Measurements from ENCODE around the gene EML4. TPM values are rescaled to one million over a fixed set of nuclear protein-coding genes. Genes with fewer than 3 reads are reported as not detected.
"Not testable (repeated sequence)": the region's sequence is repeated elsewhere in the genome, so short reads cannot be mapped to it uniquely, and the experiment has no call there.

The EML4 gene
- total RNA-seq, 4 donors from 2014 or later, result 14.5 to 23.2 (median 17.8) TPM

DNA sequence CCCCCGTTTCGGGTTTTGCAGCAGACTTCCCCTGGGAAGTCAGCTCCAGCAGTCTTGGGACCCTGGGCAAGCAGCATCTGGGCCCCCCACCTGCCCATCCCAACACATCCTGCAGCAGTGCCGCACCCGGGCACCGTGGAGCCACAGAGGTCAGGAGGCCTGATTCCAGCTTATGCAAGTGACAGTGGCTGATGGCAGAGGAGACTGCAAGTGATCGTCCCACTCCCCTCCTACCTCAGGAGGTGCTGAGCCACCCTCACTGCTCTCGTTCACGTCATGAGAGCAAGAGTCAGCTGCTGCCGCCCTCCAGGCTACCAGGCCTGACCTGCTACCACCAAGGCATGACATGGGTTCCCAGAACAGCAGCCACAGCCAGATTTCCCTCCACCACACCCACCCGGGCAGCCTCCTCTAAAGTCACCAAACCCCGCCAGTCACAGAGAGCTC lies 173.7 kb downstream of the EML4 start:
- peak overlapping the region in 1 of 4 donors; percentile 36 for H3K27ac ChIP-seq (replicated peaks in 1 of 4)
- TF ChIP-seq EP300 (IDR thresholded peaks at IDR 0.05) (no peak), POLR2AphosphoS5 (IDR thresholded peaks at IDR 0.05) (no peak), POLR2A (IDR thresholded peaks at IDR 0.05; ENCODE audit: low read depth) (no peak)
- TF ChIP-seq, protein P1, sequence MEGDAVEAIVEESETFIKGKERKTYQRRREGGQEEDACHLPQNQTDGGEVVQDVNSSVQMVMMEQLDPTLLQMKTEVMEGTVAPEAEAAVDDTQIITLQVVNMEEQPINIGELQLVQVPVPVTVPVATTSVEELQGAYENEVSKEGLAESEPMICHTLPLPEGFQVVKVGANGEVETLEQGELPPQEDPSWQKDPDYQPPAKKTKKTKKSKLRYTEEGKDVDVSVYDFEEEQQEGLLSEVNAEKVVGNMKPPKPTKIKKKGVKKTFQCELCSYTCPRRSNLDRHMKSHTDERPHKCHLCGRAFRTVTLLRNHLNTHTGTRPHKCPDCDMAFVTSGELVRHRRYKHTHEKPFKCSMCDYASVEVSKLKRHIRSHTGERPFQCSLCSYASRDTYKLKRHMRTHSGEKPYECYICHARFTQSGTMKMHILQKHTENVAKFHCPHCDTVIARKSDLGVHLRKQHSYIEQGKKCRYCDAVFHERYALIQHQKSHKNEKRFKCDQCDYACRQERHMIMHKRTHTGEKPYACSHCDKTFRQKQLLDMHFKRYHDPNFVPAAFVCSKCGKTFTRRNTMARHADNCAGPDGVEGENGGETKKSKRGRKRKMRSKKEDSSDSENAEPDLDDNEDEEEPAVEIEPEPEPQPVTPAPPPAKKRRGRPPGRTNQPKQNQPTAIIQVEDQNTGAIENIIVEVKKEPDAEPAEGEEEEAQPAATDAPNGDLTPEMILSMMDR (IDR thresholded peaks at IDR 0.05), result no peak
- H3K36me3 ChIP-seq, result peaks cover 0 to 65% (median 18%) of the 10 kb centered on the region in 4 donors
- 89% methylated on average over 7 of the region's 11 CpGs for WGBS
- intact Hi-C loops (cut with DNase I), result no loop called here
- DNase-seq (ENCODE audit: extremely low spot score), result peak; percentile 79
- no peak overlapping the region for H3K4me3 ChIP-seq
- no peaks in the 10 kb centered on the region for H3K27me3 ChIP-seq
- no peaks in the 10 kb centered on the region for H3K9me3 ChIP-seq
- peaks cover 14 to 38% (median 28%) of the 10 kb centered on the region in 4 donors for H3K4me1 ChIP-seq

DNA sequence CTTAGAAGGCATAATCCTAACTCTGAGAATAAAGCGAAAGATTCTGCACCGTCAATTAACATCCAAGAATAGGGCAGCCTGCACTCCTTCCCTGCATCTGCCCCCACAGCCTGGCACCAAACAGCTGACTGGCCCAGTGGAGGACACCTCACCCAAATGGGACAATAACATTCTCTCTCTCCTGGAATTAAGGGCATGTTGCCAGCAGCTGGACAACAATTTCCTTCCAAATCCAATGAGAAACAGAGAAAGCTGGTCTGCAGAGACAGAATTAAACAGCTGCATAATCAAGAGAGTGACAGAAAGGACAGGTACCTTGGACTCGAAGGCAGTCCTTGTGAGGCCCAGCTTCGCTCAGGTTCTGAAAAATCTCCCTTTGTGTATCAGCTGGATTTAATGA lies 176.8 kb downstream of the EML4 start:
- TF ChIP-seq POLR2A (IDR thresholded peaks at IDR 0.05; ENCODE audit: low read depth) (no peak), POLR2AphosphoS5 (IDR thresholded peaks at IDR 0.05) (no peak), EP300 (IDR thresholded peaks at IDR 0.05) (no peak)
- TF ChIP-seq, protein P1 (IDR thresholded peaks at IDR 0.05), result no peak
- Histone ChIP-seq H3K27me3 (no peaks in the 10 kb centered on the region), H3K4me3 (no peak overlapping the region), H3K4me1 (peaks cover 14 to 38% (median 28%) of the 10 kb centered on the region in 4 donors), H3K36me3 (peaks cover 0 to 66% (median 21%) of the 10 kb centered on the region in 4 donors), H3K27ac (replicated peaks in 1 of 4) (no peak overlapping the region), H3K9me3 (no peaks in the 10 kb centered on the region)
- peak; percentile 50 for DNase-seq (ENCODE audit: extremely low spot score)
- 86% methylated on average over 4 of the region's 4 CpGs for WGBS
- intact Hi-C loops (cut with DNase I), result no loop called here

DNA sequence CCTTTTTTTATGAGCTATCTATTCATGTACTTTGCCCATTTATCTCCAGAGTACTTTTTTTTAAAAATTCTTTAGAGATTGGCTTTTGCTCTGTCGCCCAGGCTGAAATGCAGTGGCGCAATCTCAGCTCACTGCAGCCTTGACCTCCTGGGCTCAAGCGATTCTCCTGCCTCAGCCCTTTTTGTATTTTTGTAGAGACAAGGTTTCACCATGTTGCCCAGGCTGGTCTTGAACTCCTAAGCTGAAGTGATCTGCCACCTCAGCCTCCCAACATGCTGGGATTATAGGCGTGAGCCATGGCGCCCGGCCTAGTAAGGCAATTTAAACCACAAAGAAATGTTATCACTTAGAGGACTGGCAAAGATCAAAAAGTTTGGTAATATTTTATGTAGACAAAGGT lies 177.7 kb downstream of the EML4 start:
- H3K9me3 ChIP-seq; H3K27me3 ChIP-seq; intact Hi-C loops (cut with DNase I); H3K27ac ChIP-seq (replicated peaks in 1 of 4); H3K4me3 ChIP-seq: not testable (repeated sequence)
- 98% methylated on average over 6 of the region's 6 CpGs for WGBS
- DNase-seq (ENCODE audit: extremely low spot score), result peak; percentile 4
- Histone ChIP-seq H3K4me1 (peaks cover 13 to 35% (median 22%) of the 10 kb centered on the region in 4 donors), H3K36me3 (peaks cover 0 to 72% (median 28%) of the 10 kb centered on the region in 4 donors)

DNA sequence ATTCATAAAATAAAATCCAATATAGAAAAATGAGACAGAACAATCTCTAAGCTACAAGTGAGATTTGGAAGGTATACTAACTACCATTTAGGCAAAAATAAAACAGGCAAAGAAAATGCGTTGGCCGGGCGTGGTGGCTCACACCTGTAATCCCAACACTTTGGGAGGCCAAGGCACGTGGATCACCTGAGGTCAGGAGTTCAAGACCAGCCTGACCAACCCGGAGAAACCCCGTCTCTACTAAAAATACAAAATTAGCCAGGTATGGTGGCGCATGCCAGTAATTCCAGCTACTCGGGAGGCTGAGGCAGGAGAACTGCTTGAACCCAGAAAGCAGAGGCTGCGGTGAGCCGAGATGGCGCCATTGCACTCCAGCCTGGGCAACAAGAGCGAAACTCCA lies 178.4 kb downstream of the EML4 start:
- H3K27ac ChIP-seq (replicated peaks in 1 of 4); H3K4me3 ChIP-seq; intact Hi-C loops (cut with DNase I); H3K27me3 ChIP-seq; H3K9me3 ChIP-seq: not testable (repeated sequence)
- peaks cover 6 to 28% (median 16%) of the 10 kb centered on the region in 4 donors for H3K4me1 ChIP-seq
- 91% methylated on average over 12 of the region's 12 CpGs for WGBS
- H3K36me3 ChIP-seq, result peaks cover 0 to 79% (median 33%) of the 10 kb centered on the region in 4 donors
- DNase-seq (ENCODE audit: extremely low spot score), result peak; percentile 14

DNA sequence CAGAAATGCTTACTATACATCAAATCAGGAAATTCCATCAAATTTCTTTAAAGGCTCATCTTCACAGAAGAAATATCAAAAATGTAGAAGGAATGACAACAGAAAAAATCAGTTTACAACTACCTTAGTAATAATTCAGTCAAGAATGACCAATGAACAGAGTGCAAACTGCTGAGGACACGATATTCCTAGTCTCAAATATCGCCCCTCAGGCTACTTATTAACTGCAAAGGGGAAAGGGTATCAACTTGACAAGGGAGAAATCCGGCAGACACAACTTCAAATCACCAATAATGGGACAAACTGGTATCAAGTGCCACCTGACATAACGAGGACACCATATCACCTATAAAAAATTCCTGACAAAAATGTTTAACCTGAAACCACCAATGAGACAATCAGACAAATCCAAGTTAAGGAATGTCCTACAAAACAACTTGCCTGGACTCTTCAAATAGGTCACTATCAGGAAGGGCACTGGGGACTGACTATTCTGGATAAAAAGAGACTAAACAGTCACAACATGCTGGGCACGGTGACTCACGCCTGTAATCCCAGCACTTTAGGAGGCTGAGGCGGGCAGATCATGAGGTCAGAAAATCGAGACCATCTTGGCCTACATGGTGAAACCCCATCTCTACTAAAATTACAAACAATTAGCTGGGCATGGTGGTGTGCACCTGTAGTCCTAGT lies 179.1 kb downstream of the EML4 start:
- H3K27ac ChIP-seq (replicated peaks in 1 of 4), result no peak overlapping the region
- H3K9me3 ChIP-seq, result no peaks in the 10 kb centered on the region
- no peak overlapping the region for H3K4me3 ChIP-seq
- H3K36me3 ChIP-seq, result peaks cover 0 to 83% (median 35%) of the 10 kb centered on the region in 4 donors
- WGBS, result 96% methylated on average over 8 of the region's 8 CpGs
- TF ChIP-seq POLR2AphosphoS5 (IDR thresholded peaks at IDR 0.05) (no peak), EP300 (IDR thresholded peaks at IDR 0.05) (no peak), POLR2A (IDR thresholded peaks at IDR 0.05; ENCODE audit: low read depth) (no peak)
- TF ChIP-seq, protein P1 (IDR thresholded peaks at IDR 0.05), result no peak
- DNase-seq (ENCODE audit: extremely low spot score), result peak; percentile 68
- peaks cover 0 to 22% (median 8%) of the 10 kb centered on the region in 4 donors for H3K4me1 ChIP-seq
- H3K27me3 ChIP-seq, result no peaks in the 10 kb centered on the region
- intact Hi-C loops (cut with DNase I), result no loop called here
